T-helper 2 cell (primary cell): Measurements from ENCODE around the gene LTBP2.

Experiments
- DNase-seq, 5 experiments: peaks; one replicate each; pipeline versions ENCODE4 v3.0.0 to v3.0.0-alpha.2; 2012 to 2022

The LTBP2 gene

DNA sequence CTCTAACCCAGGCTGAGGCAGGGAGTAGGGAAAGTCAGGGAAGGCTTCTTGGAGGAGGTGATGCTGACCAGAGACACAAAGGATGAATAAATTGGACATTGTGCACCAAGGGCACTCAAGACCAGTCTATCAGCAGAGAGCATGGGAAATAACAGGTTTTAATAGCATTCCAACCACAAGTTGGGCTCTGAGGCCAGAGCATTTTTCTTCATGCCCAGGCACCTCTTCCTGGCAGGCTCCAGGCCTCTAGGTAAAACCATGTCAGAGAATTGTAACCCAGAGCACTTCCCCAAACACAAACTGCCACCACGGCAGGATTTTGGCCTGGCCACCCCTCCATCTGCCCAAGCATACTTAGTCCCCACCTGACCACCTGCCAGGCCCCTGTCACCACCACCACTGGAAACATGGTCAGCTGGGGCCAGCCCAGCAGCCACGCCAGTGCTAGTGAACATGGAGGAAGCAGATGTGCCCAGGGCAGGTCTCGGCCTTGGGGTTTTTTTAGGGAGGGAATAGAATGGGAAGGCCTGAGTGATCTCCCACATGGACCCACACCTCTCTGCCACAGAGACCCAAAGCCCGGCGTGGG, 22.7 kb downstream of the LTBP2 start:
- no peak for DNase-seq

DNA sequence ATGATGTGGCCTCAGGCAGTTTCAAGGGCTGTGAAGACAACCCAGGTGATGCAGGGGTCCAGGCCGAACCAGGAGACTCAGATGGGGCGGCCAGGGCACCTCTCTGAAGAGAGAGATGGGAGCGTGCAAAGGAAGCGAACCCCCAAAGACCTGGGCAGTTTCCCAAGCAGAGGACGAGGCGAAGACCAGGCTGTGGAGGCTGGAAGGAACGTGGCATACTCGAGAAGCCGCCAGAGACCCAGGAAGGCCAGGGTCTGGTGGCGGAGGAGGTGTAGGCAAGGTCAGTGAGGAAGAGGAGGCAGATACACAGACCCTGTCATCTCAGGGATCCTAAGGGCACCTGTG, 24.7 kb downstream of the LTBP2 start:
- no peak for DNase-seq

DNA sequence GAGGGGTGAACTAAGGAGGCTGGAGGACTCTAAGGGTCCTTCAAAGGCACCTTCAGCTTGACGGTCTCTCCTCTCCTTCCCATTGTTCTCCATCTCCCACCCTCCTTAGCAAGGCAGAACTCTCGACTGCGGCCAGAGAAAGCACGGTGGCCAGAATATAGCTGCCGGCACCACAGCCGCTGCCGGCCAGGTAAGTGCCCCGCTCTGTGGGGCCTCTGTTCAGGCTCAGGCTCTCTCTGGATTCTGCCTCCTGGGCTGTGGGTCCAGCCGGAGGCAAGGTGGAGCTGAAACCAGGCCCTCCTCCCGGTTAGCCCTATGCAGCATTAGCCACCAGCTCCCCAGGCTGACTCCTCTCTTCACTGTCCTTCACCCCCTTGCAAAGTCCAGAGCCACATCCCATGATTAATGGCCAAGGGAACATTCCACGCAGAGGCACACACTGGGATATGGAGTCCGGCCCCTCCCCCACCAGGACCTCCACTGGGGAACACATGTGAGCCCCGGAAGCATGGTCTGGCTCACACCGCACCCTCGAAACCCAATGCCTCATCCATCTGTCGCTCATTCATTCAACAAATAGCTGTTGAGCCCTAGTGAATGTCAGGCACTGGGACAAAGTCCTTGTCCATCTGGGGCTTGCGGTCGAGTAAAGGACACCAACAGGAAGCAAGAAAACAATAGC, 25.2 kb downstream of the LTBP2 start:
- DNase-seq: no peak

DNA sequence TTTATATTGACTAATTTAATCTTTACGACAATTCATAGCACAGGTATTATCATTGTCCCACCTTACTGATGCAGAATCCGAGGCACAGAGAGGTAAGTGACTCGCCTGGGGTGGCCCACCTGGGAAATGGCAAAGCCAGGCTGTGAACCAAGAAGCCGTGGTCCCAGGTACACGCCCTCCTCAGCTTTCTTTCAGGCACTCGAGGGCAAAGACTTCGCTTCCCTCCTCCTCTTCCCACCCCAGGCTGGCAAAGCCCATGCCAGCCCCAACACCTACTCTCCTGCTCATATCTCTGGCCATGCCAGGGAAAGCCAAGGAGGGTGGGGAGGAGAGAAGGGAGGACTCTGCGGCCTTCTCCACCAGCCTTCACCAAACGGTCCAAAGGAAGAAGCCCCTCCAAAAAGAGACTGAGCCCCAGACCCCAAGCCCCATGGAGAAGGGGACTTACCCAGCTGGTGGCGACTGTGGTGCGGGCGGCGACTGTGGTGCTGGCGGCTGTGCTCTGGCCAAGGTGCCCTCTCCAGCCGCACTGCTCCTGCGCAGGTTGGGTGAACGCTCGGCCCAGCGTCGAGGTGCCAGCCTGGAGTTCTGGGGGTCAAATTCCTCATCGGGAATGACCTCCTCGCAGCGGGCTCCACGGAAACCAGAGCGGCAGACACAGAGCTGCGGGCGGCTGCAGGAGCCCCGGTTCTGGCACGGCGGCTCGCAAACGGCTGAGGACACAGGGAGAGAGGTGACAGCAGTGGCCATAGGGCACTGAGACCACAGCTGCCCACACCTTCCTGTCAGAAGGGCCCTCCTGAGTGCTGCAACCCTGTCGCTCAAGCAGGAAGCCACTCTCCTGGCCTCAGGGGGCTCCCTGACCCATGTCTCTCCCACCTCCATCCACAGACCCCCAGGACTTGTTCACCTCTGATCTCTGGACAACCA, 26.4 kb downstream of the LTBP2 start:
- DNase-seq: no peak

DNA sequence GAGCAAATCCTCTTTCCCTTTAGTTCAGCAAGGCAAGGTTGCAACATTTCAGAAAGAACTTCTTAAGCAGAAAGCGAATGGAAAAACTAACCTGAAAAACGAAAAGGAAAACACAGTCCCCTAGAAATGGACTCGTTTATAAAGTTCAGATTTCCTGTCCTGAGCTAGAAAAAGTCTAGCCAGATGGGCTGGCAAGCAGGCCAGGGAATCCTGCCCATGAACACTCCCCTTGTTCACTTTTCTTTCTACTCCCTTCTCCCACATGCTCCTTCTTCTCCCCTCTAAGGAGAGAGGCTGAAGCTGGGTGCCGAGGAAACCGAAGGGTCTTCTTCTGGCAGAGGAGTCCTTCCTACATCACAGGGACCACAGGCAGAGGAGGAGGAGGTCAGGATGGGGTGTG, 27.1 kb downstream of the LTBP2 start:
- no peak for DNase-seq

DNA sequence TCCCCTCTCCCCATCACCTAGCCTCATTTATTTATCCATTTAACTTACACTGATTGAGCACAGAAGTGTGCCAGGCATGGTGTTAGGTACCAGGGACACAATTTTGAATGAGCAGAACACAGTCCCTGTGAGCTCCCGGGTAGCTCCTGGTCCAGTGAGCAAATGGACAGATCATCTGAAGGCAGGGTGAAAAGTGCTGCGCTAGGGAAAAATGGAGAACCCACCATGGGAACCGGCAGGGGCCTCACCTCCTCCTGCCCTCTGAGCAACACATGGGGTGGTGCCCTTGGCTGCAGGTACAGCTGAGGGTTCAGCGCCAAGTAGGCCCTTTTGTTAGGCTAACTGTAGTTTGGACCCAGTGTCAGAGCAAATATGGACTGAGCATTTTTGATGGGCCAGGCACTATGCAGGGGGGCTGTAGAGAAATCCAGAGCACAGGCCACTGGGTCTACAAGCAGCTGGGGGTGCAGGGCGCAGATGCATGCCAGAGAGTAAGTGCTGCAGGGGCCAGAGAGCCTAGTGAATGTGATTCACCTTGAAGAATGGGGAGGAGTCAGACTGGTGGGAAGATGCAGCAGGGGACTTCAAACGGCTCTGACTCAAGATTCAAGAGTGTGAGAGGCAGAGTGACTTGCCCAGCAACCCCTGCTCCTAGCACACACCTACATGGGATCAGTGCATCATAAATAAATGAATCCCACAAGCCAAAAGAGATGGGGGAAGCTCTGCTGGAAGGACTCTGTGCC, 28.2 kb downstream of the LTBP2 start:
- no peak for DNase-seq

- DNase-seq: no peak
These were observed 29.0 kb downstream of the LTBP2 start for GRCh38 chr14:74582910-74583581.

GRCh38 chr14:74580275-74580672, 31.8 kb downstream of the LTBP2 start:
- DNase-seq: no peak

DNA sequence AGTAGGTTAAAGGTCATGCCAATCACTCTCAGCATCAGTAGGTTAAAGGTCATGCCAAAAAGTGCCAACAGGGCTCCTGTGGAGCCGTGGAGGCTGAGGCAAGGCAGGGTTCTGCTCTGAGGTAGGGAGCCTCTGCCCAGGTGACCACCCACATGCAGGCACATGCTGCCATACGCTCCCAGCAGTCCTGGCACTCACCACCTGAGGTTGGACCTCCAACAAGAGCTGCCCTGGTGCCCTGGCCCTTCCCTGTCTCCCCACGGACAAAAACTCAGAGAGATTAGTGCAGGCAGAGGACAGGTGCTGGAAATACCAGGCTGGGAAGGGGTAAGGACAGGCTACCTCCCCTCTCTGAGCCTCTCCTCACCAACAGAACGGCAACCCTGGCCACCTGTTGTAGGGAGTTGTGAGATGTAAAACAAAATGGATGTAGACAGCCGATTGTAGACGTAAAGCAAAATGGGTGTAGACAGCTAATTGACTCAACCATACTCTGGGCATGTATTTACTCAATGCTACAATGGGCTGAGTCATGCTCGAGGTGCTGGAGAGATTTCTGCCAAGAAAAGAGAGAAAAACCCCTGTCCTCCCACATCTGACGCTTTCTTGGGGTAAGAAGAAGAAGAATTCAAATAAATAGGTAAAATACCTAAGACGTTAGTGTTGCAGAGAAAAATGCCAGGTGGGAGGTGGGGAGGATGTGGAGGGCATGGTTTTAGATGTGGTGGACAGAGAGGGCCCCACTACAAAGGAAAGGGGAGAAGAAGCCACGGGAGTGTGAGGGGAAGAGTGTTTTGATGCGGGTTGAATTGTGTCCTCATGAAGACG, 32.4 kb downstream of the LTBP2 start:
- DNase-seq: no peak

DNA sequence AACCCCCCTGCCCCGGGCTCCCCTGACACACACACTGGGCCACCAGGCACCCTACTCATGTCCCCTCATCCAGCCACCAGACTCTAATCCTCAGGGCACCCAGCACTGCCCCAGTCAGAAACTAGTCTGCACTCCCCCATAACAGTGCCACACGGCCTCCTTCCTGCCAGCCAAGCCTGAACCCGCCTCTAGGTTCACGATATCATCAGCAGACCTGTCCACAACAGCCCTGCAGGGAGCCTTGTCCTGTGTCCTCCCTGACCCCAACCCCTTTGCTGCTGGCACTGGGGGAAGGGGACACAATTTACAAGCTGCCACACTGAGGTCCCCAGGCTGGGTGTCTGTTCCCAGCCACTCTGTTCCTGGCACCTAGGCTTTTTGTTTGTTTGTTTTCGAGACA, 33.6 kb downstream of the LTBP2 start:
- no peak for DNase-seq

DNA sequence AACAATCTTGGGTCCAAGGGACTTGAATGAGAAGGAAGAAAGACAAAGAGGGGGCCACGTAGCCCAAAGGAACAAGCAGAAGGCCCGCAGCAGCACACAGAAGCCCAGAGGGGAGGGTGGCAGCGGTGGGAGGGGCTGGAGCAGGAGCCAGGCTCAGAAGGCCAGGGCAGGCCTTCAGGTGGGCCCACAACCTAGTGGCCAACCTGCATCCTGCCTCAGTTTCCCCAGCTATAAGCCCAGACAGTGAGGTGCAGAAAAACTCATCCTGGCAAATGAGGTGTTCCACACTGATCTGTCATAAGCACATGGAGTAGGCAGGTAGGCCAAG, 34.1 kb downstream of the LTBP2 start:
- DNase-seq: no peak

DNA sequence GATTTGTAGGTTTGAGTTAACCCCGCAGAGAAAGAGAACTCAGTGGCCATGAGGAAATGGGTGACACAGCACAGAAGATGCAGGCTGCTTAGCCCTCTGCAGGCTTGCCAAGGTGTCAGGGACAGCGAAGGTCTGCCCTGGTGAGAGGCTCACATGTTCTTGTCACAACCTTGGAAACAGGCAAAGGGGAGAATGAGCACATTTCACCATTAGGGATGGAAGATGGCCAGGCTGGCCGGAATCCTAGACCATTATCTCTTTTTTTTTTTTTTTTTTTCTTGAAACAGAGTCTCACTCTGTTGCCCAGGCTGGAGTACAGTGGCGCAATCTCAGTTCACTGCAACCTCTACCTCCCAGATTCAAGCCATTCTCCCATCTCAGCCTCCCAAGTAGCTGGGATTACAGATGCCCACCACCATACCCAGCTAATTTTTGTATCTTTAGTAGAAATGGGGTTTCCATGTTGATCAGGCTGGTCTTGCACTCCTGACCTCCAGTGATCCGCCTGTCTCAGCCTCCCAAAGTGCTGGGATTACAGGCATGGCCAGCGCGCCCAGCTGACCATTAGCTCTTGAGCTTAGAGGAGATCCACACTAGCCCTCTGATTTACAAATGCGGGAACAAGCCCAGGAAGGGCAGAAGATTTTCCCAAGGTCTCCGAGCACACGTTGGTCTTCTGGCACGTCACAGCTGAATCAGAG, 34.6 kb downstream of the LTBP2 start:
- no peak for DNase-seq

DNA sequence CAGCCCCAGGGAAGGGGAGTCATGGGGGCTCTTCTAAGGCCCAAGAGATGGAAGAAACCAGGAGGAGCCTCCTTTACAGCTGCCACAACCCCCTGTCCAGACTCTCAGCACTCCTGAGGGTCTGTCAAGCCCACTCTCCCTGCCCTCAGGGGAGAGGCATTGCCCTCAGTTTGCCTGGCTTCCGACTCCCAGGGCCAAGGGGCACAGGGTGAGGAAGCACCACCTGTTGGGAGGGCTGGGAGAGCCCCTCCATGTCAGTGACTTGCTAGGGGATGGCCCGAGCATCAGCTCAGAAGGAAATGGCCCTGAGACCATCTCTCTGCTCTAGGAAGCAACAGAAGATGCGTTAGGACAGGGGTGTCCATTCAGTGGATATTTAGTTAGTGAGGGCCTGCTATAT, 36.1 kb downstream of the LTBP2 start:
- no peak for DNase-seq

- no peak for DNase-seq
These were observed 36.5 kb downstream of the LTBP2 start for GRCh38 chr14:74575507-74575906.

DNA sequence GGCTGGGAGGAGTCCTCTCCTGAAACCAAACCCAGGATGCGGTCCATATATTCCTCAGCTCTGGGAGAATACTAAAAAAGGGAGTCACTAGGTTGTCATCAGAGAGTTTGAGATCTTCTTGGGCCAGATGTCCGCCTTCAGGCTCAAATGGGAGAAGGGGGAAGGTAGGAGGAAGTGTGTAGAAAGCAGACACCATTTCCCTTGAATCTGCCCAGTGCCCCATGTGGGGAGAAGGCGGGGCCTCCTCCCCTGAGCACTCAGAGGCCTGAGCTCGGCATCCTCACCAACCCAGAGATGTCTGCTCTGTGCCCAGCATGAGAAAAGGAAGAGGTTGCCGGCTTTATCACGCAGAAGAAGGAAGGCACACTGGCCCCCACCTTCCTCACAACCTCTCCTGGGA, 37.3 kb downstream of the LTBP2 start:
- peak in 1 of 5 experiments; percentile 40 for DNase-seq

DNA sequence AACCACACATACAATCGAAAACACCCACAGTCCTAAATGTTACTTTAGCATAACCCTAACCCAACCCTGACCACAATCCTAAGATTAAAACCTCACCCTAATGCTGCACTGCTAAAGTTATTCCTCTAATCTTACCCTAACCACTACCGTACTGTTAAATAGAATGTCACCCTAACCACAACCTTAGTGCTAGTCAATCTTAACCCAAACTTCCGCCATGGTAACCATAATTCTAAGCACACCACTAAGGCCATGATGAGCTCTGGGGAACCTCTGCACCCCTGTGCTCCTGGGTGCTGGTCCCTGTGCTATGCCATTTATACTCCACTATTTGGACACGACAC, 38.0 kb downstream of the LTBP2 start:
- peak in 2 of 5 experiments; percentile 62 to 80 for DNase-seq

DNA sequence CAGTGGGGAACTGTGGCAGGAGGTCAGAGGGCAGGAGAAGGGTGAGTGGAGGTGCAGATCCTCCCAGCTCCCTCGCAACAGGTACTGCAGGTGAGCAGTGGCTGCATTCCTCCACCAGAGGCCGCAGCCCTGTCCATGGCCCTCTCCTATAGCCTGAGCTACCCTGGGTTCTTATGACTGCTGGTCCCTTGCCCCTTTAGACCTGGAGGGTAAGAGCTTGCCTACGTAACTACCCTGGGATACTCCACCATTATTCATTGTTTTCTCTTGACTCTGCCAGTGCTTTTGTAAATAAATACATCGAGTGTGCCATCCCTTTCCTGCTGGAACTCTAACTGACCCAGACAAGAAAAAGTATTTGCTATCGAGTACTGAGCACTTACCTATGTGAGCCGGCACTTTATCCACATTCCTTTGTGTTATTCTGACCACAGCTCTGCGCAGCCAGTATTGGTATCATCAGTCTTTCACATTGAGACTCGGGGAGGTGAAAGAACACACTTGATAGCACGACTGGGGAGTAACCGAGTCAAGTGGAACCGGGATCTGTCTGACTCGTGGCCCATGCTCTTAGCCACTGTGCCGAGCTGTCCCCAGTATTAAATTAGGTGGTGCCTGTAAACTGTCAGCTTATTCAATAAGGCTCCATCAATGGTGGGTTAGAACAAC, 38.5 kb downstream of the LTBP2 start:
- no peak for DNase-seq

DNA sequence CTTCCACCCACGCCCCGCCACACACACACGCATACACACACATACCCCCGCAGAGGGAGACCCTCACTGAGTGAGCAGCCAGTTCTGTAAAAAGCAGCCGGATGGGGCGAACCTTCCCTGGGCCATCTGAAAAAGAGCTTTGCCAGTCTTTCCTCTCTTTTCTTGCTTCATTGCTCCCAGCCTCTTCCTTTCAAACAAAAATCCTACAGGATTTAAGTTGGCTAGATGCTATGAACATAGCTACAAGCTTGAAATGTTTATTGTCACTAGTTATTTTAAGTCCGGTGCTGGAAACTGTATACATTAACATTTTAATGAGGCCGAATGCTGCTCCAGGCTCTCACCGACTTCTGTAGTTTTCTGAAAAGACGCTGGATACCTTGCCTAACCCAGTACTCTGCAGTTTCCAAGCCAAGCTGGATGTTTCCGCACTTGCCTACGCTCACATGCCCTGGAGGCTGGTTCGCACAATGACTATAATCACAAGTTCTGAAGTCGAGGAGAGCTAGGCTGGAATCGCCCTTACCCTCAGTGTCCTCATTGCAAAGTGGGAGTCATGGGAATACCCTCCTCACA, 39.2 kb downstream of the LTBP2 start:
- no peak for DNase-seq

GRCh38 chr14:74571901-74572725, 39.9 kb downstream of the LTBP2 start:
- peak in 1 of 5 experiments; percentile 43 for DNase-seq
